GM12878 (cell line): Measurements from ENCODE around the gene RSBN1L. TPM values are rescaled to one million over a fixed set of nuclear protein-coding genes. Genes with fewer than 3 reads are reported as not detected.

ENCODE experiments used
- ATAC-seq: fragments of 200-7000 bp; cut with Tn5 transposase; 3 replicates; pipeline ENCODE4 v1.9.1; 2020; ENCODE audit warnings: mild to moderate bottlenecking, moderate library complexity
- BruUV-seq: library from RNA; stranded (reverse); fragments of 400-500 nt; replicated peaks from 2 replicates; lab custom pipeline; 2021; lab: Mats Ljungman, UMichigan
- CTCF ChIA-PET: fragments of 300-600 bp; sonication (Branson Sonifier 250); formaldehyde crosslinking; extraction: SDS; loops from one replicate; lab custom pipeline; 2021; ENCODE audit warnings: inconsistent platforms; lab: Yijun Ruan, JAX
- POLR2A ChIA-PET: fragments of 350-600 bp; formaldehyde crosslinking; extraction: SDS; loops from one replicate; lab custom pipeline; 2021; ENCODE audit warnings: inconsistent platforms; lab: Charles Lee
- RAD21 ChIA-PET: fragments of 300-600 bp; sonication (Branson Sonifier 250); formaldehyde crosslinking; loops from one replicate; lab custom pipeline; 2023; ENCODE audit warnings: antibody characterized with exemption; ENCODE audit not compliant: unreplicated experiment; lab: Charles Lee
- SMC1A ChIA-PET: fragments of 300-600 bp; sonication (Branson Sonifier 250); formaldehyde crosslinking; loops from one replicate; lab custom pipeline; 2023; ENCODE audit not compliant: unreplicated experiment, uncharacterized antibody; lab: Charles Lee
- DNase-seq: peaks from one replicate; pipeline ENCODE4 v3.0.0-alpha.2; 2011; ENCODE audit warnings: low read depth, low spot score
- FAIRE-seq: peaks from 3 replicates; lab custom pipeline; 2011; peaks lifted over from hg19 to GRCh38; lab: Jason Lieb, UNC
- H2AFZ ChIP-seq: 2 replicates; pipeline ENCODE4 v1.6.0; 2011; ENCODE audit warnings: low read depth, low read length, control low read depth; ENCODE audit not compliant: control insufficient read depth
- H3K27ac ChIP-seq: 2 replicates; pipeline ENCODE4 v1.5.1; 2011; ENCODE audit warnings: control low read depth; ENCODE audit not compliant: control insufficient read depth, insufficient read depth
- H3K27me3 ChIP-seq, 2 experiments: replicated peaks in 1 of 2; 2 replicates each; pipeline versions ENCODE4 v1.6.0 to v1.6.1; 2011; ENCODE audit warnings: low read length in 1 of 2; ENCODE audit not compliant: control insufficient read depth in 2 of 2, insufficient read depth in 2 of 2
- H3K36me3 ChIP-seq, 2 experiments: 2 replicates each; pipeline ENCODE4 v1.5.1; 2011; ENCODE audit warnings: low read length in 1 of 2; ENCODE audit not compliant: control insufficient read depth in 2 of 2, insufficient read depth in 2 of 2
- H3K4me1 ChIP-seq: 2 replicates; pipeline ENCODE4 v1.6.1; 2011; ENCODE audit warnings: mild to moderate bottlenecking, low read length, moderate library complexity, mixed read lengths; ENCODE audit not compliant: control insufficient read depth, insufficient read depth
- H3K4me2 ChIP-seq: 2 replicates; pipeline ENCODE4 v1.6.0; 2011; ENCODE audit warnings: control low read depth; ENCODE audit not compliant: control insufficient read depth, insufficient read depth
- H3K4me3 ChIP-seq: fragments of 200-600 bp; sonication (generic); 2 replicates; pipeline ENCODE4 v1.5.1; 2016
- H3K79me2 ChIP-seq: 2 replicates; pipeline ENCODE4 v1.6.0; 2011; ENCODE audit warnings: low read length; ENCODE audit not compliant: control insufficient read depth, insufficient read depth
- H3K9ac ChIP-seq: 2 replicates; pipeline ENCODE4 v1.8.0; 2011; ENCODE audit warnings: low read length, control low read depth, mixed read lengths; ENCODE audit not compliant: control insufficient read depth, insufficient read depth
- H3K9me3 ChIP-seq: replicated peaks from 3 replicates; pipeline ENCODE4 v1.5.1; 2011; ENCODE audit warnings: mild to moderate bottlenecking, low read length; ENCODE audit not compliant: control insufficient read depth, insufficient read depth
- H4K20me1 ChIP-seq: 2 replicates; pipeline ENCODE4 v1.6.0; 2011; ENCODE audit not compliant: control insufficient read depth, insufficient read depth
- BHLHE40 ChIP-seq, 2 experiments: fragments of 450-650 bp in 1 of 2; IDR thresholded peaks; 2 replicates each; pipeline ENCODE4 v1.6.1; 2011 to 2017; ENCODE audit warnings: low read depth in 2 of 2, borderline replicate concordance in 1 of 2, improper control_type of control experiment in 1 of 2, low read length in 1 of 2, mild to moderate bottlenecking in 1 of 2
- HCFC1 ChIP-seq: fragments of 150-350 bp; IDR thresholded peaks from 2 replicates; pipeline ENCODE4 v1.6.1; 2014; ENCODE audit warnings: low read length
- IKZF1 ChIP-seq: fragments of 450-650 bp; conservative IDR thresholded peaks from 2 replicates; pipeline ENCODE4 v1.6.1; 2017; ENCODE audit warnings: antibody characterized with exemption, mild to moderate bottlenecking
- MTA3 ChIP-seq: IDR thresholded peaks from 2 replicates; pipeline ENCODE4 v1.6.1; 2012; ENCODE audit warnings: low read length, inconsistent platforms, borderline replicate concordance
- NR2F1 ChIP-seq: fragments of 450-650 bp; conservative IDR thresholded peaks from 2 replicates; pipeline ENCODE4 v1.6.1; 2017; ENCODE audit warnings: mild to moderate bottlenecking
- PML ChIP-seq: IDR thresholded peaks from 2 replicates; pipeline ENCODE4 v1.6.1; 2012; ENCODE audit warnings: low read length, inconsistent platforms
- RB1 ChIP-seq: fragments of 450-650 bp; formaldehyde crosslinking; IDR thresholded peaks from 2 replicates; pipeline ENCODE4 v1.6.1; 2017; ENCODE audit warnings: mild to moderate bottlenecking, borderline replicate concordance
- RUNX3 ChIP-seq: IDR thresholded peaks from 2 replicates; pipeline ENCODE4 v1.6.1; 2012; ENCODE audit warnings: low read length, inconsistent platforms
- WRNIP1 ChIP-seq: IDR thresholded peaks from 2 replicates; pipeline ENCODE4 v1.6.1; 2011; ENCODE audit warnings: low read depth, low read length, improper control_type of control experiment, borderline replicate concordance
- WGBS: methylation state at CpG from one replicate; pipeline ENCODE4 v1.1.6; 2016; ENCODE audit warnings: low lambda C conversion rate; ENCODE audit not compliant: insufficient replicate concordance, insufficient coverage; ENCODE audit errors: missing lambda C conversion rate; 5-methylcytosine and 5-hydroxymethylcytosine counted together
- in situ Hi-C: fragments of 300-500 bp; cut with MboI; formaldehyde crosslinking; loops from 9 replicates; pipeline ENCODE4 v1.14.3; 2018; ENCODE audit warnings: mixed read lengths
- intact Hi-C: fragments of 100-400 bp; cut with micrococcal nuclease; formaldehyde crosslinking; loops from one replicate; pipeline ENCODE4 v1.14.2; 2022; ENCODE audit not compliant: unreplicated experiment
- polyA plus RNA-seq, 11 experiments: library from polyadenylated mRNA; depleted of rRNA in 4 of 11; unstranded in 6 of 11; stranded (reverse) in 5 of 11; fragments of >200 nt; fragmentation: Nextera tagmentation in 4 of 11; fragmentation: Illumina TruSeq in 1 of 11; extraction: Ambion mirVana in 4 of 11; extraction: Trizol in 1 of 11; gene quantifications; 1 replicate in 1 of 11; 2 replicates in 10 of 11; pipeline versions ENCODE4 v1.2.1 to v1.2.3, GENCODE V29; 2011 to 2016; ENCODE audit warnings: inconsistent platforms in 2 of 11, missing spikeins in 2 of 11, low read depth in 1 of 11
- total RNA-seq, 4 experiments: library from RNA; depleted of rRNA in 3 of 4; stranded (reverse); fragments of >200 nt in 3 of 4; fragmentation: Illumina TruSeq in 1 of 4; extraction: Trizol in 1 of 4; gene quantifications; 2 replicates each; pipeline versions ENCODE4 v1.2.1 to v1.2.3, GENCODE V29; 2013 to 2021
- TF ChIP-seq, protein P1 (sequence below): fragments of 450-650 bp; IDR thresholded peaks from 2 replicates; pipeline ENCODE4 v1.6.1; 2018; ENCODE audit warnings: borderline replicate concordance, mild to moderate bottlenecking; ENCODE audit not compliant: partially characterized antibody
- TF ChIP-seq, protein P2 (sequence below): fragments of 450-650 bp; IDR thresholded peaks from 2 replicates; pipeline ENCODE4 v1.6.1; 2016; ENCODE audit warnings: mild to moderate bottlenecking
- TF ChIP-seq, protein P3 (sequence below): fragments of 450-650 bp; IDR thresholded peaks from 2 replicates; pipeline ENCODE4 v1.6.1; 2018; ENCODE audit warnings: mild to moderate bottlenecking, low read depth, moderate library complexity; ENCODE audit not compliant: partially characterized antibody
- TF ChIP-seq, protein P4 (sequence below): IDR thresholded peaks from 2 replicates; pipeline ENCODE4 v1.6.1; 2012; ENCODE audit warnings: low read depth, low read length, improper control_type of control experiment

RSBN1L gene
- total and polyA plus RNA-seq, 10 of the 15 experiments (the other 5 are each of a cell fraction or from before 2014, with no cell fraction given), result 4.5 to 23.7 (median 10.3) TPM

DNA sequence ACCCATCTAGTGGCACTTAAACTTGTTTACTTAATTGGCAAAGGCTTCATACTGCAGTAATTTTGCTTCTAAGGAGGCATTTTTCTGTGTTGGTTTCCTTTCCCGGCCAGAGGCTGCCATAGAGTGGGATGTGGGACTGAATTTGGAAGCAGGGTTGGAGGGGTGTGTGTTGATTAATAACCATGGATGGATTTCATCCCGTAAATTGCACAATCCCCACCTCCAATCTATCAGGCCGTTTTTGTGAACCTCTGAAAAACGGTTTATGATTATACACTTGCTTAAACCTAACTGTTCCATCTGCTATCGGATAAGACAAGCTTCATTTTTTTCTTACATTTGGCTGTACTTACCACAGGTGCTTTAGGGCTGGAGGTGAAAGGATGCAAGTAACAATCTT is 100.7 kb downstream of the RSBN1L start (continued):
- TF ChIP-seq, protein P1, sequence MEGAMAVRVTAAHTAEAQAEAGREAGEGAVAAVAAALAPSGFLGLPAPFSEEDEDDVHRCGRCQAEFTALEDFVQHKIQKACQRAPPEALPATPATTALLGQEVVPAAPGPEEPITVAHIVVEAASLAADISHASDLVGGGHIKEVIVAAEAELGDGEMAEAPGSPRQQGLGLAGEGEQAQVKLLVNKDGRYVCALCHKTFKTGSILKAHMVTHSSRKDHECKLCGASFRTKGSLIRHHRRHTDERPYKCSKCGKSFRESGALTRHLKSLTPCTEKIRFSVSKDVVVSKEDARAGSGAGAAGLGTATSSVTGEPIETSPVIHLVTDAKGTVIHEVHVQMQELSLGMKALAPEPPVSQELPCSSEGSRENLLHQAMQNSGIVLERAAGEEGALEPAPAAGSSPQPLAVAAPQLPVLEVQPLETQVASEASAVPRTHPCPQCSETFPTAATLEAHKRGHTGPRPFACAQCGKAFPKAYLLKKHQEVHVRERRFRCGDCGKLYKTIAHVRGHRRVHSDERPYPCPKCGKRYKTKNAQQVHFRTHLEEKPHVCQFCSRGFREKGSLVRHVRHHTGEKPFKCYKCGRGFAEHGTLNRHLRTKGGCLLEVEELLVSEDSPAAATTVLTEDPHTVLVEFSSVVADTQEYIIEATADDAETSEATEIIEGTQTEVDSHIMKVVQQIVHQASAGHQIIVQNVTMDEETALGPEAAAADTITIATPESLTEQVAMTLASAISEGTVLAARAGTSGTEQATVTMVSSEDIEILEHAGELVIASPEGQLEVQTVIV, result no peak
- TF ChIP-seq MTA3 (no peak), NR2F1 (no peak), RUNX3 (no peak), RB1 (no peak)

DNA sequence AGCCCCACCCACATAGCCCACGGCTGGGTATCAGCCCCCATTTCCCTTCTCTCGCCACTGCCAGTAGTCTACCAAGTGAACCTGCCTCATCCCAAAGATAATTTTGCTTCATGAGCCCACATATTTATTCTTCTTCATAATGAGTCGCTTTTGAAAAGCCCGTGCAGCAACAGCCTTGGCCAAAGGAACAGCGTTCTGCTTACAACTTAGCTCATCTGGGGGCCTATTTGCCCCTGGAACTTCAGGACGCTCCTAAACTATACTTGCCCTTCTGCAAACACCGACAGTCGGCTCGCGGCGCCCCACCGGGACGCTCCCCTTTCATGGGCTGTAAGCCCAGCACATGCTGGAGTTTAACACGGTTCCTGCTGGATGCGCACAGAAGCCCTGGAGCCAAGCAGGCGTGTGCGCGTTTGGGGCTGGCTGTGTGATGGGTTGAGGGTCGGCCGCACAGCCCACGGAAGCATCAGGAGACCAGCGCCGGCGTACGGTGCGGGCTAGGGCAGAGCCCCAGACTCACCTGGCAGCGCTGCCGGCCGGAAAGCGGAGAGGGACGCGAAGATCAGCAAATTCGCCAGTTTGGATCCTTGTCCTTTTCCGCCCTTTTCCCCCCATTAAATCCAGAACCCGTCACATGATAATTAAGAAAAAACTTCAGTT is 101.6 kb downstream of the RSBN1L start:
- no peaks in the 10 kb centered on the region for H3K27me3 ChIP-seq
- H3K9ac ChIP-seq, result peak overlapping the region; percentile 86
- POLR2A ChIA-PET, result interaction anchor here (0.6 to 2.0 kb wide), 5 partner anchors 9 to 552 kb away, joined by 3 to 5 read pairs (median 4); partner anchors contain the start of gene RSBN1L
- peaks cover 79% of the 10 kb centered on the region for H3K79me2 ChIP-seq
- intact Hi-C loops (loop anchor here (2.0 kb wide), 2 partner anchors 101 to 109 kb away; partner anchors contain the start of gene RSBN1L), in situ Hi-C loops (no loop called here)
- FAIRE-seq (no peak), ATAC-seq (peak; percentile 48), DNase-seq (no peak)
- H3K4me1 ChIP-seq, result peaks cover 11% of the 10 kb centered on the region
- H3K4me3 ChIP-seq, result peak overlapping the region; percentile 85
- RAD21 ChIA-PET, result interaction anchor here (0.6 to 1.2 kb wide), 5 partner anchors 37 to 140 kb away, joined by 3 to 5 read pairs (median 3); no protein-coding TSS in a partner anchor
- no peaks in the 10 kb centered on the region for H3K9me3 ChIP-seq
- H3K27ac ChIP-seq, result peak overlapping the region; percentile 86
- WGBS, result under 1% methylated on average over 35 of the region's 35 CpGs
- SMC1A ChIA-PET, result interaction anchor here (0.6 to 2.0 kb wide), 6 partner anchors 10 to 242 kb away, joined by 3 to 5 read pairs (median 4); no protein-coding TSS in a partner anchor
- H4K20me1 ChIP-seq, result no peaks in the 10 kb centered on the region
- CTCF ChIA-PET, result interaction anchor here (0.6 to 2.2 kb wide), 7 partner anchors 19 to 234 kb away, joined by 3 to 11 read pairs (median 4); no protein-coding TSS in a partner anchor
- H3K4me2 ChIP-seq, result peak overlapping the region; percentile 70
- peaks cover 0 to 13% of the 10 kb centered on the region in 2 experiments; a peak in 2 of 4 replicates for H3K36me3 ChIP-seq
- TSS peak; percentile 93 for BruUV-seq
- peak overlapping the region; percentile 81 for H2AFZ ChIP-seq
- TF ChIP-seq BHLHE40 (IDR thresholded peaks at IDR 0.05; ENCODE audit: borderline replicate concordance in 1 of 2, low read depth in 2 of 2, low read length in 1 of 2), result 0 out of 4 replicates have a peak, but pooled peaks of 1 of the 2 experiments have one; percentile 51
- TF ChIP-seq RB1, result peak; percentile 43; the same call in 1 of the 2 replicates
- TF ChIP-seq, protein P2, sequence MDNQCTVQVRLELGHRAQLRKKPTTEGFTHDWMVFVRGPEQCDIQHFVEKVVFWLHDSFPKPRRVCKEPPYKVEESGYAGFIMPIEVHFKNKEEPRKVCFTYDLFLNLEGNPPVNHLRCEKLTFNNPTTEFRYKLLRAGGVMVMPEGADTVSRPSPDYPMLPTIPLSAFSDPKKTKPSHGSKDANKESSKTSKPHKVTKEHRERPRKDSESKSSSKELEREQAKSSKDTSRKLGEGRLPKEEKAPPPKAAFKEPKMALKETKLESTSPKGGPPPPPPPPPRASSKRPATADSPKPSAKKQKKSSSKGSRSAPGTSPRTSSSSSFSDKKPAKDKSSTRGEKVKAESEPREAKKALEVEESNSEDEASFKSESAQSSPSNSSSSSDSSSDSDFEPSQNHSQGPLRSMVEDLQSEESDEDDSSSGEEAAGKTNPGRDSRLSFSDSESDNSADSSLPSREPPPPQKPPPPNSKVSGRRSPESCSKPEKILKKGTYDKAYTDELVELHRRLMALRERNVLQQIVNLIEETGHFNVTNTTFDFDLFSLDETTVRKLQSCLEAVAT, result peak; percentile 58
- no peak; the same call in none of the 2 replicates for TF ChIP-seq IKZF1
- TF ChIP-seq, protein P3, sequence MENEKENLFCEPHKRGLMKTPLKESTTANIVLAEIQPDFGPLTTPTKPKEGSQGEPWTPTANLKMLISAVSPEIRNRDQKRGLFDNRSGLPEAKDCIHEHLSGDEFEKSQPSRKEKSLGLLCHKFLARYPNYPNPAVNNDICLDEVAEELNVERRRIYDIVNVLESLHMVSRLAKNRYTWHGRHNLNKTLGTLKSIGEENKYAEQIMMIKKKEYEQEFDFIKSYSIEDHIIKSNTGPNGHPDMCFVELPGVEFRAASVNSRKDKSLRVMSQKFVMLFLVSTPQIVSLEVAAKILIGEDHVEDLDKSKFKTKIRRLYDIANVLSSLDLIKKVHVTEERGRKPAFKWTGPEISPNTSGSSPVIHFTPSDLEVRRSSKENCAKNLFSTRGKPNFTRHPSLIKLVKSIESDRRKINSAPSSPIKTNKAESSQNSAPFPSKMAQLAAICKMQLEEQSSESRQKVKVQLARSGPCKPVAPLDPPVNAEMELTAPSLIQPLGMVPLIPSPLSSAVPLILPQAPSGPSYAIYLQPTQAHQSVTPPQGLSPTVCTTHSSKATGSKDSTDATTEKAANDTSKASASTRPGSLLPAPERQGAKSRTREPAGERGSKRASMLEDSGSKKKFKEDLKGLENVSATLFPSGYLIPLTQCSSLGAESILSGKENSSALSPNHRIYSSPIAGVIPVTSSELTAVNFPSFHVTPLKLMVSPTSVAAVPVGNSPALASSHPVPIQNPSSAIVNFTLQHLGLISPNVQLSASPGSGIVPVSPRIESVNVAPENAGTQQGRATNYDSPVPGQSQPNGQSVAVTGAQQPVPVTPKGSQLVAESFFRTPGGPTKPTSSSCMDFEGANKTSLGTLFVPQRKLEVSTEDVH, result no peak
- peak; percentile 83; the same call in 1 of the 2 replicates for TF ChIP-seq PML
- 0 out of 2 replicates have a peak, but pooled peaks have one; percentile 27 for TF ChIP-seq HCFC1
- TF ChIP-seq, protein P4, sequence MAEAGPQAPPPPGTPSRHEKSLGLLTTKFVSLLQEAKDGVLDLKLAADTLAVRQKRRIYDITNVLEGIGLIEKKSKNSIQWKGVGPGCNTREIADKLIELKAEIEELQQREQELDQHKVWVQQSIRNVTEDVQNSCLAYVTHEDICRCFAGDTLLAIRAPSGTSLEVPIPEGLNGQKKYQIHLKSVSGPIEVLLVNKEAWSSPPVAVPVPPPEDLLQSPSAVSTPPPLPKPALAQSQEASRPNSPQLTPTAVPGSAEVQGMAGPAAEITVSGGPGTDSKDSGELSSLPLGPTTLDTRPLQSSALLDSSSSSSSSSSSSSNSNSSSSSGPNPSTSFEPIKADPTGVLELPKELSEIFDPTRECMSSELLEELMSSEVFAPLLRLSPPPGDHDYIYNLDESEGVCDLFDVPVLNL, result no peak
- TF ChIP-seq WRNIP1, result no peak
